ENCODE measurements around the gene PRAC2.

GRCh38 chr17:48746916-48747444 lies 24.0 kb downstream of the PRAC2 start:
- TF ChIP-seq, protein P1, sequence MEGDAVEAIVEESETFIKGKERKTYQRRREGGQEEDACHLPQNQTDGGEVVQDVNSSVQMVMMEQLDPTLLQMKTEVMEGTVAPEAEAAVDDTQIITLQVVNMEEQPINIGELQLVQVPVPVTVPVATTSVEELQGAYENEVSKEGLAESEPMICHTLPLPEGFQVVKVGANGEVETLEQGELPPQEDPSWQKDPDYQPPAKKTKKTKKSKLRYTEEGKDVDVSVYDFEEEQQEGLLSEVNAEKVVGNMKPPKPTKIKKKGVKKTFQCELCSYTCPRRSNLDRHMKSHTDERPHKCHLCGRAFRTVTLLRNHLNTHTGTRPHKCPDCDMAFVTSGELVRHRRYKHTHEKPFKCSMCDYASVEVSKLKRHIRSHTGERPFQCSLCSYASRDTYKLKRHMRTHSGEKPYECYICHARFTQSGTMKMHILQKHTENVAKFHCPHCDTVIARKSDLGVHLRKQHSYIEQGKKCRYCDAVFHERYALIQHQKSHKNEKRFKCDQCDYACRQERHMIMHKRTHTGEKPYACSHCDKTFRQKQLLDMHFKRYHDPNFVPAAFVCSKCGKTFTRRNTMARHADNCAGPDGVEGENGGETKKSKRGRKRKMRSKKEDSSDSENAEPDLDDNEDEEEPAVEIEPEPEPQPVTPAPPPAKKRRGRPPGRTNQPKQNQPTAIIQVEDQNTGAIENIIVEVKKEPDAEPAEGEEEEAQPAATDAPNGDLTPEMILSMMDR (IDR thresholded peaks at IDR 0.05; ENCODE audit: low read depth, low read length), result no peak
- TF ChIP-seq MYC (IDR thresholded peaks at IDR 0.05; ENCODE audit: low read depth, low read length) (no peak), MAX (IDR thresholded peaks at IDR 0.05; ENCODE audit: low read depth, low read length) (no peak), POLR2A (IDR thresholded peaks at IDR 0.05; ENCODE audit: extremely low read depth, insufficient read length) (no peak)
